Stimulated activated CD4-positive, alpha-beta T cell treated with anti-CD3 and anti-CD28 coated beads, Interleukin-2, amount 100 ng/mL, for 48 hours (primary cell): Measurements from ENCODE around the gene UCHL5.
"Not testable (repeated sequence)": the region's sequence is repeated elsewhere in the genome, so short reads cannot be mapped to it uniquely, and the experiment has no call there.

ENCODE experiments used
- DNase-seq, 2 donors: peaks; one replicate each; pipeline ENCODE4 v3.0.0-alpha.2; 2020

The UCHL5 gene

DNA sequence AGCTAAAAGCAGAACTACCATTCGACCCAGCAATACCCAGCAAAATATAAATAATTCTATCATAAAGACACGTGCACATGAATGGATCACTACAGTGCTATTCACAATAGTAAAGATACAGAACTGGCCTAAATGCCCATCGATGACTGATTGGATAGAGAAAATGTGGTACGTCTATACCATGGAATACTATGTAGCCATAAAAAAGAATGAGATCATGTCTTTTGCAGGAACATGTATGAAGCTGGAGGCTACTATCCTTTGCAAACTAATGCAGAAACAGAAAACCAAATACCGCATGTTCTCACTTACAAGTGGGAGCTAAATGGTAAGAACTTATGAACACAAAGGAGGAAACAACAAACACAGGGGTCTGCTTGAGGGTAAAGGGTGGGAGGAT lies 53.4 kb downstream of the UCHL5 start:
- DNase-seq, result no peak

DNA sequence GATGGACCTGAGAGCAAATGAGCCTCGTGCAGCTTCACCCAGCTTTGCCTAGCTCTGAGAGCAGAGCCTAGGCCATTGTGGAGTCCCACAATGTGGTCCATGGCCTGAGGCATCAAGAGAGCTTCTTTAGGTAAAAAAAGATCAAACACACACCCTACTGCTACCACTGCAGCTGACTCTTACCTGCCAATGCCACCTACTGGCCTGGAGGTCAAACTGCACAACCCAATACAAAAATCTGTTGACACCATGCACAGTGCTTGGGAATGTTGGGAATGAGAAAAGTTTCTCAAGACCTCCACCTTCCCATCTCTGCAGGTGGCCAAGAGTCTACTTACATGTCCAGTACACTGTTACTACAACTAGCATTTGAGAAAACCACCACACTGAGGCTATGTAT lies 60.6 kb downstream of the UCHL5 start:
- no peak for DNase-seq

DNA sequence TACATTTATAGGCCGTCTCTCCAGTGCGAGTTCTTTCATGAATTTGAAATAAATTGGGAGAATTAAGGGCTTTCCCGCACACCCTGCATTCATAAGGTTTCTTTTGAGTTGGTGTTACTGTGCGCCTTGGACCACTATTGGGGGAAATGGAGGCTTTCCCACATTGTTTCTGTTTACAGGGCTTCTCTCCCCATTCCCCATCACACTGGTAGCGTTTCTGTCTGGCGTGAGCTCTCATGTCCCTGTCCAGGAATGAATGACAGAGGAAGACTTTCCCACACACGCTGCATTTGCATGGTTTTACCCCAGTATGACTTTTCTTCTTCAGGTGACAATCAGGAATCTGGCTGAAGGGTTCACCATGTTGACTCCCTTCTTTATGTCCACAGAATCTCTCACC lies 65.0 kb downstream of the UCHL5 start:
- no peak for DNase-seq

DNA sequence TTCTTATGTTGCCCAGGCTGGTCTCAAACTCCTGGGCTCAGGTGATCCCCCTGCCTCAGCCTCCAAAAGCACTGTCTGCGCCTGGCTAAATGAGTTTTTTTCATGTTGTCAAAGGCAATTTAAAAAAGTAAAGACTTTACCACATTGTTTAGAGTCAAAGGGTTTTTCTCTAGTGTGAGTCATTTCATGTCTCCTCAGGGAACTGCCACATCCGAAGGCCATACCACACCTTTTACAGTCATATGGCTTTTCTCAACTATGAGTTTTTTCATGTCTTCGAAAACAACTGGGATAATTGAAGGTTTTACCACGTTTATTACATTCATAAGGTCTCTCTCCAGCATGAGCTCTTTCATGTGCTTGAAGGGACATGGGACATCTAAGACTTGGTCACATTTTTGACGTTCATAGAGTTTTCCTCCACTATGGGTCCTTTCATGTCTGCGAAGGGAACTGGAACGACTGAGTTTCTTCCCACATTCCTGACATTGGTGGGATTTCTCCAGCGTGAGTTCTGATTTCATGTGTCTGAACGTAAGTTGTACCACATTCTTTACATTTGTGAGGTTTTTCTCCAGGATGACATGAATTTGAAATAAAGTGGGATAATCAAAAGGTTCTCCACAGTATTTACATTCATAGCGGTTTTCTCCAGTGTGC lies 65.6 kb downstream of the UCHL5 start:
- no peak for DNase-seq

DNA sequence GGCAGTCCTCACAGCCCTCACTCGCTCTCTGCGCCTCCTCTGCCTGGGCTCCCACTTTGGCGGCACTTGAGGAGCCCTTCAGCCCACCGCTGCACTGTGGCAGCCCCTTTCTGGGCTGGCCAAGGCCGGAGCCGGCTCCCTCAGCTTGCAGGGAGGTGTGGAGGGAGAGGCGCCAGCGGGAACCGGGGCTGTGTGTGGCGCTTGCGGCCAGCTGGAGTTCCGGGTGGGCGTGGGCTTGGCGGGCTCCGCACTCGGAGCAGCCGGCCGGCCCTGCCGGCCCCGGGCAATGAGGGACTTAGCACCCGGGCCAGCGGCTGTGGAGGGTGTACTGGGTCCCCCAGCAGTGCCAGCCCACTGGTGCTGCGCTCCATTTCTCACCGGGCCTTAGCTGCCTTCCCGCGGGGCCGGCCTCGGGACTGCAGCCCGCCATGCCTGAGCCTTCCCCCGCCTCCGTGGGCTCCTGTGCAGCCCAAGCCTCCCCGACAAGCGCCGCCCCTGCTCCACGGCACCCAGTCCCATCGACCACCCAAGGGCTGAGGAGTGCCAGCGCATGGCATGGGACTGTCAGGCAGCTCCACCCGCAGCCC lies 72.3 kb downstream of the UCHL5 start:
- DNase-seq, result not testable (repeated sequence)

DNA sequence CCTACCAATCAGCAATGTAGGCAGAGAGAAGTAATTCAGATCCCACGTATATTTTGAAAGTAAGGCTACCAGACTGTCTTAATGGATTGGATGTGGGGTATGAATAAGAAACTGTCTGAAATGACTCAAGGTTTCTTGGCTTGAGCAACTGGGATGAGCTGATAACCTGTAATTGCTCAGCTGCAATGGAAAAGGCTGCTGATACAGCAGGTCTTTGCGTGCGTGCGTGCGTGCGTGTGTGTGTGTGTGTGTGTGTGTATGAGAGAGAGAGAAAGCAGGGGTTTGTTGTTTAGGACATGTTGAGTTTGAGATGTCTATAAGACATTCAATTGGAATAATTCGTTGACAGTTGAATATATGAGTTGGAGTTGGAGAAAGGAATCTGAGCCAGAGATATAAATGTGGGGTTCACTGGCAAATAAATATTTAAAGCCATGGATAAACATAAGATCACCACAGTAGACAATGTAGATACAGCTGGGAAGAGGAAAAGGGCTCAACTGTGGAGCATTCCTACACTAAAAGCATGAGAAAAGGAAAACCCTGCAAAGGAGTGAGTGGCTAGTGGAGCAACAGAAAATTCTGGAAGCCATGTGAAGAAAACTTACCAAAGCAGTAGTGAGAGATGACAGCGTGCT lies 72.9 kb downstream of the UCHL5 start:
- peak; percentile 13 to 48 for DNase-seq

DNA sequence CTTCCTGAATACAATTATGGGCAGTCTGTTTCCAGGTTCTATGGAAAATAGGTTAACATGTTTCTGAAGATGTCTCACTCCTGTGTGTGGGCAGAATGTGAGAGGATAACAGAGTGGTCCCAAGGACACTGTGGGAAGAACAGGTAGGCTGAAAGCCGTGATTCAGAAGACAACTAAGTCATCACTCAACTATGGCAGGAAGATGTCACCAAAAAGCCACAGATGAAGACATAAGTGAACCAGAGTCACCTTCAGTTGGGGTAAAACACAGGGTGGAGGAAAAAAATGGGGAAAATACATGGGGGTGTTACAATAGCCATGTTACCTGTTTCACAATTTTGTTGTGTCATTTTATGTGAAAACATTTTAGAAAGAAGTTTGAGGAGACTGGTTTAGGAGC lies 75.1 kb downstream of the UCHL5 start:
- no peak for DNase-seq

DNA sequence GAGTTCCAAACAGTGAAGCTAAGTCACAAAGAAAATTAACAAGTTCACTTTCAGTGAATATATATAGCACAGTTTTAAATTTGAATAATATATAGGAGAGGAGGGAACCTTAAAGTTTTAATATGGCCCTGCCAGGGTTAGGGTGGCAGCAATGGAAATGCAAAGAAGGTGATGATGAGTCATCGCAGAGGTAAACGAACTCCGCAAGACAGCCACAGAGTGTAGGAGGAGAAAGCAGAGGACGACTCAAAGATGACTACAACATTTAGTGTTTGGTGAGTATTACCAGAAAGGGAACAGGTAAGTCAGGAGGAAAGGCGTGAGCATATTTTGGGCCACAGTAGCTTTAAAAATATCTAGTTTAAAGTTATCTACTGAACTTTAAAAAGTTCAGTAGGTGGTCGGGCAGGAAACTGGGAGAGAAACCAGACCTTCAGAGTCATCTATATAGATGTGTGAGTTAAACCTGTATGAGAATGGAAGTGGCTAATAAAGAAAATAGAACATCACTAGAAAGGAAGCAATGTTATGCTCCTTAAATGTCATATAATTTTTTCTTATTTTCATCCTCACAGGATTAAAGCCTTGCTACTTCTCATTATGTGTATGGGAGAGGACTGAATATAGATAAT lies 75.7 kb downstream of the UCHL5 start:
- peak; percentile 12 to 16 for DNase-seq

DNA sequence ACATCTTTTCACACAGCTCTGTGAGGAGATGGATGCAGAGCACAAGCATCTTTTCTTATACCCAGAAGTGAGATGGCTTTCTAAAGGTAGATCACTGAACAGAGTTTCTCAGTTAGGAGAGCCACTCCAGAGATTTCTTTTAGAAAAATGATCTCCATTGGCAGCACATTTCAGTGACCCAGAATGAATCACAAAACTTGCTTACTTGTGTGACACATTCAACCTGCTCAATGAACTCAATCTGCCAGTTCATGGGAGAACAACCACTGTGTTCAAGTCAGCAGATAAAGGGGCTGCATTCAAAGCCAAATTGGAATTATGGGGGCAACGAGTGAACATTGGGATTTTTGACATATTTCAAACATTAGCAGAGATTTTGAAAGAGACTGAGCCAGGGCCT lies 78.3 kb downstream of the UCHL5 start:
- DNase-seq, result no peak

DNA sequence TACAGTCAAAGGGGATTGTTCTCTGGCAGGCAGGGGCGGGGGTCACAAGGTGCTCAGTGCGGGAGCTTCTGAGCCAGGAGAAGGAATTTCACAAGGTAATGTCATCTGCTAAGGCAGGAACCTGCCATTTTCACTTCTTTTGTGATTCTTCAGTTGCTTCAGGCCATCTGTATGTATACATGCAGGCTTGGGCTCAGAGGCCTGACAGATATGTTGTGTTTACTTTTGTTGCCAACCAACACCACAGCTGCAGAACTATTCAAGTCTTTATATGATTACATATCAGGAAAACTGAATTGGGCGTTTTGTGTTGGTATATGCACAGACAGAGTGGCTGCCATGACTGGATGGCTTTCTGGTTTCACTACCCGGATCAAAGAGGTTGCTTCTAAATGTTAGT lies 78.8 kb downstream of the UCHL5 start:
- not testable (repeated sequence) for DNase-seq

DNA sequence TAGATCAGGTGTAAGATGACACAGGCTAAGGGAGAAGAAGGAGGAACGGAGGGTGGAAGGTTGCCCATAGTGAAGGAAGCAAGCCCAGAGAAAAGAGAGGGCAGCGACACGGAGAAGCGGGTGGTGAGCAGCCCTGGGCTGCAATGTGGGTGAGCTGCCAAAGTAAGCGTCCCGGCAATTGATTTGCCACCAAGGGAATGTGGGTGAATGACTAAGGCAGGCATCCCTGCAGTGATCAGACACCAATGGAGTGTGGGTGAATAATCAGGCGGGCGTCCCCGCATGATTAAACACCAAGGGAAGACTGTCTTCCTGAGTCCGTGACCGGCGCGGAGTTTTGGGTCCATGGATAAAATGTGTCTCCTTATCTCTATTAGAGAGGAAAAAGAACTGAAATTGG lies 79.6 kb downstream of the UCHL5 start:
- DNase-seq, result no peak

DNA sequence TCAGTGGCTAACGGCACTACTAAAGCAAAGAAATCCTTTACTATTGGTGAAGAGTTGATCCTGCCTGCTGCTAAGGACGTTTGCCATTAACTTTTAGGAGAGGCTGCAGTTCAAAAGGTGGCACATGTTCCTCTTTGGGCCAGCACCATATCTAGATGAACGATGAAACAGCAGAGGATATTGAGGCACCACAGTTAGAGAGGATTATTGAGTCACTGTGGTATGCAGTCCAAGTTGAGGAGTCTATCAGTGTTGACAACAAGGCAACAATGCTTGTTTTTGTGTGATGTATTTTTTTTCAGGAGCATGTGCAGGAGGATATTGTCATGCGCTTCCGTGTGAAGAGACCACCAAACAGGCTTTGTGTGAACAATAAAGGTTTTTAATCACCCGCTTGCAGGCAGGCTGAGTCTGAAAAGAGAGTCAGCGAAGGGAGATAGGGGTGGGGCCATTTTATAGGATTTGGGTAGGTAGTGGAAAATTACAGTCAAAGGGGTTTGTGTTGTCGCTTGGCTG lies 80.9 kb downstream of the UCHL5 start:
- DNase-seq, result no peak

DNA sequence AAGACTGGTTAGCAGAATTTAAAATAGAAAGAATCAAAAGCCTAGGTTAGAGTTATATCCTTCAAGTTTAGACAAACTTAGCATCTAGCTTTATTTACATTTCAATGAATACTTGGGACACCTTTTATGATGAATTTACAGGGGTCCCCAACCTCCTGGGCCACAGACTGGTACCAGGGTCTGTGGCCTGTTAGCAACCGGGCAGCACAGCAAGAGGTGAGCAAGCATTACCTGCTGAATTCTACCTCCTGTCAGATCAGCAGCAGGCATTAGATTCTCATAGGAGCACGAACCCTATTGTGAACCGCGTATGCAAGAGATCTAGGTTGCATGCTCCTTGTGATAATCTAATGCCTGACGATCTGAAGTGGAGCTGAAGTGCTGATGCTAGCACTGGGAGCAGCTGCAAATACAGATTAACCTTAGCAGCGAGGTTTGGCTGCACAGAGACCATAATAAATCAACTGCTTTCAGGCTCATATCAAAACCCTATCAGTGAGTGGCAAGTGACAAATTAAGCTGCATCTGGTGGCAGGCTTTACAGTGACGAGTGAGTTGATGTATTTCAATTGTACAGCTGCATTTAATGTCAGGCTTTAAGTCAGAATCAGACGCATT lies 82.0 kb downstream of the UCHL5 start:
- DNase-seq, result no peak

DNA sequence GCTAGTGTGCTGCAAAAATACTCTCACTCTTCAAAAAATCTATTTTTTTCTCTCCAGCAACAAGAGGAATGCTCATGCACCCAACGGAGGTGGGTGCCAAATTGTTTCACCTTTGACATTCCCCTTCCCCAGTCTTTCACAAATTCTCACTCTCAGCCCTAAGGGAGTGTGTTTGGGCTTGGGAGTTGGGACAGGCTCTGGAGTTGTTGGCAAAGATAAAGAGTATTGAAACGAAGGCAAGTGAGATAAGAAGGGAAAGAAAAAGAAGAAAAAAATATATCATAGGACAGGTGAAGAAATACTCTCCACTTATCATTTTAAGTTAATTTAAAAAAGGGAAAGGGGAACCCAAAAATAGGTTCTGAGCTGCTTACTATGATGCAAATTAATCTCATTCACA lies 82.6 kb downstream of the UCHL5 start:
- no peak for DNase-seq

DNA sequence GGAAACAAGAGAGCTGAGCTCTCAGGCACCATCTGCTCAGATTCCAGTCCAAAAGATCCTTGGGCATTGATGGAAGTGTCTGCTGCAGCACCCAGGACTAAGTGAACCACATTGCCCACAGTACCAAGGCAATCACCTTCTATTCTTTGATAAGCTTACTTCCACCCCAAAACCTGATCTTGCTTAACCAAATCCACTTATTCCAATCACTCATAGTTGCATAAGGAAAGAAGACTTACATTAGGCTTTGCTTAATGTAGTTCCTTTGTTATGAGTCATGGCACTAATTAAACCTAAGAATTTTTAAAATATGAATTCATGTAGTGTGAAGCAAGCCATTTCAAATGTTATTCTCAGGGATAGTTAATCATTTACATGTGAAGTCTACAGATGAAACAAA lies 84.5 kb downstream of the UCHL5 start:
- no peak for DNase-seq

DNA sequence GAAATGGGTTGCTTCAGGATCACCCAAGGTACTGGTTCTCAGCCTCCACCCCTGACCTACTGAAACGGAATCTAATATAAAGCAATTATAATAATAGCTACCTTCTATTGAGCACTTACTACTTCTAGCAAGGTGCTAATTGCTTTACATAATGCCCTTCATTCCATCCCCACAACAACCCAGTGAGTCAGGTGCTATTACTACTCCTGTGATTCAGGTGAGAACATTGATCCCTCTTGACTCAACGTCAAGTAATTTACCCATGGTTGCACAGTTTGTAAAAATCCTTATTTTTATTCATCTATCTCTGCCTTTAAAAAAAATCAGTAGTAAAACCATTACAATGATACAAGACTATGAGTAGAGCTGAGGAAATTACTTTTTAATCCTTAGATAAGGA lies 85.2 kb downstream of the UCHL5 start:
- DNase-seq, result no peak

DNA sequence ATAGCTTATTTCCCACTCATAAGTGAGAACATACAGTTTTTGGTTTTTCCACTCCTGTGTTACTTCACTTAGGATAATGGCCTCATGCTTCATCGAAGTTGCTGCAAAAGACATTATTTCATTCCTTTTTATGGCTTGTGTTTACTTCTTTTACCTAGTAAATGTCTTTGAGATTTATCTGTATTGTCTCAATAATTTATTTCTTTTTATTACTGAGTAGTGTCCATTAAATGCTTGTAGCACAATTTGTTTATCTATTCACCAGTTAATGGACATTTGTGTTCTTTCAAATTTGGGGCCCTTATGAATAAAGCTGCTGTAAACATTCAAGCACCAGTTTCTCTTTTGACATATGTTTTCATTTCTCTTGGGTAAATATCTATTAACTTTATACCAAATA lies 86.0 kb downstream of the UCHL5 start:
- DNase-seq, result no peak

DNA sequence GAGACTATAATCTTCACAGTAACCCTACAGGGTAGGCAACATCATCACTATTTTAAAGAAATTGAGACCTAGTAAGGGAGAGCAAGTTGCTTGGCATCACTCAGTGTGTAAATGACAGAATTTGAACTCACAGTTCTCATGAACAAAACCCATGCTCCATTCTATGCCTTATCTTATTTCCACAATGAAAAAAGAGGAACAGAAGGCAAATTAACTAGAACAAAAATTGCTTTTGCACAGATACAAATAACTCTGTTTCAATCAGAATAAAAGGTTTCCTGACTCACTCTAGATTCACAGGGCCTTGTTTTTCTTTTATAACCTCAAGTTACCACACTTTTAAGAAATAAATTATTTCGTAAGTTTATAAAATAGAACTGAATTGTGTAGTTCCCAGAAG lies 90.1 kb downstream of the UCHL5 start:
- DNase-seq, result no peak

DNA sequence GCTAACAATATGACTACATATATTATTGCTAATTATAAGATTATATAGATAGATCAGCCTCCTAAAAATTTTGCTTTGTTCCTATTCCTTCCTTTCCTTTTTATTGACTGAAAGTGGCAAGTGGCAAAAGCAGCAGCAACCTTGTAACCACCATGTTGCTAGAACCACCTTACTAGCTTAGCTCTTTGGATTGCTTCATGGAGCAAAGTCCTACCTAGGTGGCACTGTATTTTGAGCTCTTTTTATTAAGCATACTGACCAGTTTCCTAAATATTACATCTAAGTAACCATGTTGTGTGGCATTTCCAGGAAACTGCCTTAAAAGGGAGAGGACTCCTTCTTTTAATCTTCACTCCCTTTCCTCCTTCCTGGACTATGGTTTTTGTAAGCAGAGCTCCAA lies 90.8 kb downstream of the UCHL5 start:
- no peak for DNase-seq

DNA sequence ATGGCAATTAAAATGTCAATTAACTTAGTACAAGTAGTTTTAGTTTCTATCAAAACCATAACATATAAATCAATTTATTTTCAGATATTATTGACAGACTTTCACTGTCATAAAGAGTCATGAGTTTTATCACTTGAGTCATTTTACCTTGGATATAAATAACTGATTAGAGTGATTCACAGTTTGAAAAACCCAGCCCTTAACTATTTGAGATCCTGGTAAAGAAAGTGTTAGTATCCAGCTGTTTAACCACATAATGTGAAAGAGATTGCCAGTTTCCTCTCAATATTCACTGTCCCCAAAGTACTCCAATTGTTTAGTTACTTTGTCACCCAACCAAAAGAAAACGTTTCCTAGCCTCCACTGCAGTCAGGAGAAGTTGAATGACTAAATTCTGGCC lies 91.3 kb downstream of the UCHL5 start:
- DNase-seq, result no peak

DNA sequence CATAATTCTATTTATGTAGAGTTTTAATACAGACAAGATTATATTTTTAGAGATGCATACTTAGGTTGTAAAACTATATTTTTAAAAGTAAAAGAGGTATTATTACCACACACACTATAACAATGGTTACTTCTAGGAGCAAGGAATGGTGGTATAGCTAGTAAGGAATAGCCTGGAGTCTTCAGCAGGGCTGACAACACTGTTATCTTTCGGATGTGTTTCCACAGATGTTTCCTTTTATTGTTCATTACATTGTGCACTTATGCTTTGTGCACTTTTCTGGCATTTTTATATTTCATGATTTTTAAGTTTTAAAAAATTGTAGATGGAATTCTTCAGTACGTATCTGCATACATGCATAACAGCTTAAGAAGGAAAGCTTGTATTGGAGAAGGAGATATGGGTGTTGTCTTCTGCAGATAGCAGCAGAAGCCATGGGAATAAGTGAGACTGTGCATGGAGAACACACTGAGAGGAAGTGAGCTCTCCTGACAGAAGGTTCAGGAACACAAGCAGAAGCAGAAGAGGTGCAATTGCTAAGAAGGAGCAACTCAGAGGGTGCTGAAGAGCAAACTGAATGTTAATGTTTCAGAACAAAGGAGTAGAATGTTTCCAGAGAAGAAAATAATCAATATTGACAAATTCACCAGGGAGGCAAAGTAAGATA lies 91.8 kb downstream of the UCHL5 start:
- DNase-seq, result no peak

DNA sequence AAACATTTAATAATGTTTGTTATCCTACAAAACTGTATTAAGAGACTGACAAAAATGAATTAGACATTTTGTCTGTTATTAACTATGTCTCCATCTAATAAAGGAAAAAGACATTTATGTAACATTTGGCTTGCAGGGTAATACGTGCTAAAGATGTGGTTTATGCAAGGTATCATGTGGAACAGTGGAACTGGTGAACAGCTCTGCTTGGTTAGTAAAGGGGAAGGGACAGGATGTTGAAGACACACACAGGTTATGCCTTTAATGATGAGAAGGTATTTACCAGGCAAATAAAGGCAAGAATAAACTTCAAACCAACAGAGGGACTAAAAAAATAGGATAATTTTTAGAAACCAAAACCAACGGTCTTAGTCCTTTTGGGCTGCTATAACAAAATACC lies 93.1 kb downstream of the UCHL5 start:
- no peak for DNase-seq

DNA sequence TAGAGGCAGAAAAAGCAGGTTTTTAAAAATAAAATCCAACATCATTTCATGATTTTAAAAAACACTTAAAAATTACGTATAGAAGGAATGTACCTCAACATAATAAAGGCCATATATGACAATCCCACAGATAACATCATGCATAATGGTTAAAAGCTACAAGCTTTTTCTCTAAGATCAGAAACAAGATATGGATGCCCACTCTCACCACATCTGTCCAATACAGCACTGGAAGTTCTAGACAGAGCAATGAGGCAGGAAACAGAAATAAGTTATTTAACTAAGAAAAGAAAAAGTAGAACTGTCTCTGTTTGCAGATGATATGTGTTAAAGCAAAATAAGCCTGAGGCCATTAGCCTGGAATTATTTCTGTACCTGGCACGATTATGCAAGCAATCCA lies 96.3 kb downstream of the UCHL5 start:
- no peak for DNase-seq
